CD4-positive, alpha-beta T cell treated with Interleukin-10 for 1 hour (primary cell): Measurements from ENCODE around the gene ZNF263.

Source experiments
- DNase-seq: peaks from one replicate; pipeline ENCODE4 v3.0.0-alpha.2; 2020

The ZNF263 gene

GRCh38 chr16:3282730-3283542, at the start of gene ZNF263:
ZNF263 (plus strand) TSS chr16:3283491; CDS start chr16:3283819, 328 bp downstream.
- DNase-seq = peak; percentile 96

DNA sequence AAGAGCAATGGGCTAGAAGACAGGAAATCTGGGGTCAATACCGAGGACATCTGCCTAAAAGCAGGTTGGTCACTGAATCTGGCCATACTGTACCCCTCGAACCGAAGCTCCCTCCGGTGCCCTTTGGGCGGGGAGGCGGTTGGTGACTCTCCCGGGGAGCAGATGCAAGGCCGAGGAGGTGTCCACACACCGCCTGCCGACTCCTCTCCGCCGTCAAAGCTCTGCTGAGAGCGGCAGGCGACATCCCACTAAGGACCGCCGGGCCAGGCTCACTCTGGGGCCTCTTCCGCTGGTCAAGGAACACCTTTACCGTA, 48.8 kb upstream of the ZNF263 start:
- no peak for DNase-seq

DNA sequence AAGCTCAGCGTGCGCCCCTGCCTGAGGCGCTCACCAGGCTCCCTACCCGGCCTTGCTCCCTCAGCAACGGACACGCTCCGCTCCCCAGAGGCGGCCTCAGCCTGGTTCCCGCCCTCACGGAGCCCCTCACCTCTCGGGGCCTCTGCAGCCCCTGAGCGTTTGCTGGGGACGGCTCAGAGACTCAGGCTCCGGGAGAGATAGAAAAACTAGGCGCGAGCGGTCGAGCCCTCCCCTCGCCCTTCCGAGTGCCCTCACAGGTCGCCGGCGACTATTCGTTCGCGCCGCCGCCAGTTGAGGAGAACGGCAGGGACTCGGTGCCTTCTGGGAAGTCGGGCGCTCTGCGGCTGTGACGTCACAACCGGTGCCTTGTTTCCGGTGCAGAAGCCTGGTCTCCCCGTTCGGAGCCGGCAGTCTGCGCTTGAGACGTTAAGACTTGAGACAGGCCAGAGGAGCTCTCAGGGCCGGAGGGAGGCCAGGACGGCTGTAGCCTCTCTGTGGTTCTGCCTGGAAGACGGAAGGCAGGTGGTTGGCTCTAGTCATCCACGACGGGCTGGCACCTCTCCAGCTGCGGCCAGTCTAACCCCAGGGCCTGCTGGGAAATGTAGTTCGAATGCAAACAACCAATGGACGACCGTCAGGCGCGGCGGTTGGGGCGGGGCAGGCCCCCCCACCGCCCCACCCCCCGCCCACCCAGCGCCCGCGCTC, 48.3 kb upstream of the ZNF263 start, which contains the start of gene ZNF200:
ZNF200 (minus strand) TSS at position 302 of the 705 bp plus-strand sequence. CDS start 1,403 bp downstream, outside the sequence.
- DNase-seq = peak; percentile 93

GRCh38 chr16:3235856-3236669, 47.2 kb upstream of the ZNF263 start:
- peak; percentile 55 for DNase-seq

DNA sequence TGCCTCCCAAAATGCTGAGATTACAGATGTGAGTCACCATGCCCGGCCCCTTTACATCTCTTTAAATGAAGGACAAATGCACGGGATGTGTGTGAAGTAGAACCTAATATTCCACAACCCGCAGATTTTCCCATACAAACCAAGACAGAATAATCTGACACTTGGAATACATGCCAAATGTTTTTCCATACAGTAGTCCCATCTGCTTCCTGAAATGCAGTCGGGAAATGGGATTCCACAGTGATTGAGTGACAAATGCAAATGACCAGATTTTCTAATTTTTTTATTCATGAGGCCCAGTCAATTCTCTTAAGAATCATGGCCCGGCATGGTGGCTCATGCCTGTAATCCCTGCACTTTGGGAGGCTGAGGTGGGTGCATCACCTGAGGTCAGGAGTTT, 41.5 kb upstream of the ZNF263 start:
- DNase-seq = no peak

GRCh38 chr16:3242709-3243108, 40.6 kb upstream of the ZNF263 start:
- DNase-seq = no peak

GRCh38 chr16:3243882-3244281, 39.4 kb upstream of the ZNF263 start:
- no peak for DNase-seq

- DNase-seq = no peak
Measured at GRCh38 chr16:3246002-3246401, 37.3 kb upstream of the ZNF263 start.

DNA sequence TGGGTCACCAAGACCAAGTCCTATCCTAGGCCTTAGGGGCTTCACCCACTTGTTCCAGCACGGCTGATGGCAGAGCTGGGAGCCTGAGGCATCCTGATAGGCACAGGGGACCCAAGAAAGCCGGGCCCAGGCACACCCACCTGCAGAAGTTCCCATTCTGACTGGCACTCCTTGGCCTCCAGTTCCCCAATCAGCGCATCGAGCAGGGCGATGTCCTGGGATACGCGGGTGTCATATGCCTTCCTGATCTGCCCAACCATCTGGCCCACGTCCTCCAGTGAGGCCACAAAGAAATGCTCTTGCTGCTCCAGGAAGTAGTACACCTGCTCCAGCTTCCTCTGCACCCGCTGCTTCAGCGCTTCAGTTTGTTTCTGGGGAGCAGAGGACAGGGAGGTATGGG, 36.4 kb upstream of the ZNF263 start:
- DNase-seq = no peak

- no peak for DNase-seq
Measured at GRCh38 chr16:3248596-3248995, 34.7 kb upstream of the ZNF263 start.

DNA sequence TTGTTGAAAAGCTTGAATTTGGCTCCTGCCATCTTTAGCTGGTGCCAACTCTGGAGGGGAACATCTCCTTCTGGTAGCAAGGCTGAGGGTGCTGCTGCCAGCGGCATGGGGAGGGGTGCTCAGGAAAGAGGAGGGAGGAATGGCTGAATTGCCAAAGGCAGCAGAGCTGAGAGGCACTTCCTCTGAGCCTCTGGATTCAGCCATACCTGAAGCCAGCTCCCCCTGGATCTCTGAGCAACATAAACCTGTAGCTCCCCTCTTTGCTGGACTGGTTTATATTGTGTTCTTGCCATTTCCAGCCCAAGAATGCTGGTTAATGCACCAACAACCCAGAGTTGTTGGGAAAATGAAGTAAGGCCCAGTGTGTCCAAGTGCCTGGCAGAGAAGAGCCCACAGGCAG, 34.3 kb upstream of the ZNF263 start:
- no peak for DNase-seq

DNA sequence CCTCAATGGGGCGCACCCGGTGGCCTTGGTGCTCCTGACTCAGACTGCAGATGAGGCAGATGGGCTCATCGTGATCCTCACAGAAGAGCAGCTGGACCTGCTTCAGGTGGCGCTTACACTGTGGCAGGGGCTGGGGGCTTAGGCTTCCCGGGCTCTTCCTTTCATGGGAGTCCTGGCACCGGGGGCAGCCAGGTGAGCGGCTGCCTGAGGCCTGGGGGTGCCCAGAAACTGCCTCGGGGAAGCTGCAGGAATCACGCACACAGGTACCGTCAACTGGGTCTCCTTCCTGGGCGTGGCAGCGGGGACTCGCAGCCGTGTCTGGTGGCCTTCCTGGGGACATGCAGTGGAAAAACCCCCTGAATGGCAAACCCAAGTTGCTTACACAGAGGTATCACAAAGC, 33.8 kb upstream of the ZNF263 start:
- DNase-seq = no peak

DNA sequence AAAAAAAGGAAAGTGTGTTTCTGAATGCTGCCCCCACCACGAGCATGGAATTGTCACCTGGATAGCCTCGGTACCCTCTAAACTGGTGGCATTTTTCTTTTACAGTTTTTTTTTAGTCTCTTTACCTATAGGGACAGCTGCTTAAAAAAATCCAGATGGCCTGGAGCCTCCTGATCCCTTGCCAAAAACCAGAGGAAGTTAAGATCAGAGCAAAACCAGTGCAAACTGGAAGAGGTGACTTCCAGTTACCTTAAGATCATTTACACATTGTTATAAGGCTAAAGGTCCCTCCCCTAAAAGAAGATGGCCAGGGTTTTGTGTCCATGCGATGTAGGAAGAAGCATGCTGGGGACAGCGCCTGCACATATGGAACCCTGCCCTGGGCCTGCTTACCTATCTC, 30.3 kb upstream of the ZNF263 start:
- no peak for DNase-seq

DNA sequence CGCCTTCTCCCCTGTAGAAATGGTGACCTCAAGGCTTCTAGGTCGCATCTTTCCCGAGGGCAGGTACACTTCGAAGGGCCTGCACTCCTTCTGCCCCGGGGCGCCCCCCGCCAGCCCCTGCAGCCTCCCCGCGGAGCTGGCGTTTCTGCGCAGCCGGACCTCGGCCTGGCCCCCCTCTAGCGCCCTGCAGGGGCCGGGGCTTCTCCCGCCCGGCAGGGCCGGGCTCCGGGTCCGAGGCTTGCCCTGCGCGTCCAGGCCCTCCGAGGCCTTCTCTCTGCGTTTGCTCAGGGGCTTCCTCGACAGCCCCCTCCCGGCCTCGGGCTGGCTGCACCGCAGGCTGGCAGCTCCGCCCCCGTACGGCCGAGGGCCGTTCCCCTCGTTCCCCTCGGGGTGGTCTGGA, 29.0 kb upstream of the ZNF263 start:
- DNase-seq = no peak

- no peak for DNase-seq
Measured at GRCh38 chr16:3256146-3256865, 27.0 kb upstream of the ZNF263 start, which contains the start of gene MEFV. MEFV (minus strand) TSS chr16:3256633; CDS start chr16:3256587, 46 bp downstream.

- DNase-seq = no peak
Measured at GRCh38 chr16:3256866-3257465, 26.3 kb upstream of the ZNF263 start.

GRCh38 chr16:3259836-3260235, 23.5 kb upstream of the ZNF263 start:
- DNase-seq = no peak

- no peak for DNase-seq
Measured at GRCh38 chr16:3262517-3262916, 20.8 kb upstream of the ZNF263 start.

GRCh38 chr16:3264137-3265036, 18.9 kb upstream of the ZNF263 start:
- DNase-seq = peak; percentile 98

DNA sequence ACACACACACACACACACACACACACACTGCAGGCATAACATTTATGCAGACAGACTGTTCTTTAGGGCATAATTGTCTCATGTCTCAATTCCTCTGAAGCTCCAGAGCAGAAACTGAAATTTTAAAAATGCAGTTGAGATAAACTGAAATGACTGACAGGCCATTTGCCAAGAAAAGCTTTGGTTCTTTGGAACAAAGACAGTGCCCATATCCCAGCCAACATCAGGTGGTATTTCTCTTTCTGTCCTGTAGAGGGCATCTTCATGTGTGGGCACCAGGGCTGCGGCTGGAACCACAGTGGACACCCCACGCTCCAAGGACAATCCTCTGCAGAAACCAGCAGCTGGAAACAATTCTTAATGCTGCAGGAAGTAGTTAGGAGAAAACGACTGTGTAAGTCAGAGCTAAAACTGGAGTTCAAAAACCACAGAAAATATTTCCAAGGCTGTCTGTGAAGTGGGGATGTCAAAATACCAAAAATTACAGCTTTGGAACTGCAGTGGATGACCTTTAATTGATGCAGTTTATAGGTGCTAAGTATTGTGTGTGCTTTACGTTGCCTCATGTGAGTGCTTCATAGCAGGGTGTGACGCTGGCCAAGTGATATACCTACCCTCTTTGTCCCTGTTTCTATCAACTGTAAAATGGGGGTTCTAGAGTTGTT, 16.3 kb upstream of the ZNF263 start:
- DNase-seq = peak; percentile 40

GRCh38 chr16:3268294-3268693, 15.0 kb upstream of the ZNF263 start:
- DNase-seq = no peak
